M059J (cell line): ENCODE data around the gene TPP1. TPM values are rescaled to one million over a fixed set of nuclear protein-coding genes. Genes with fewer than 3 reads are reported as not detected.

Experiments
- DNase-seq: peaks from one replicate; pipeline ENCODE4 v3.0.0-alpha.2; 2012; ENCODE audit warnings: low read depth
- total RNA-seq: library from RNA; depleted of rRNA; stranded (reverse); fragments of >200 nt; shearing (Covaris generic); gene quantifications from 2 replicates; pipeline ENCODE4 v1.2.3, GENCODE V29; 2014; rRNA removed

Gene TPP1
- total RNA-seq, 1 experiment from 2014 or later = 94.6 TPM

- peak; percentile 11 for DNase-seq
Measured at GRCh38 chr11:6563121-6563619, 56.1 kb downstream of the TPP1 start.

Other genes with a start within 250 kb of the TPP1 start
- 105 and 124 TPM in 2 replicates for gene SMPD1, start 228.9 kb downstream of the TPP1 start, total RNA-seq
- gene APBB1, start 200.3 kb downstream of the TPP1 start, total RNA-seq = 16.5 and 24.4 TPM in 2 replicates
- gene HPX, start 178.4 kb downstream of the TPP1 start, total RNA-seq = not detected in 2 replicates
- 10.3 and 10.4 TPM in 2 replicates for gene TRIM3, start 145.5 kb downstream of the TPP1 start, total RNA-seq
- 66.8 and 84.0 TPM in 2 replicates for gene ARFIP2, start 138.1 kb downstream of the TPP1 start, total RNA-seq
- gene TIMM10B, start 137.9 kb downstream of the TPP1 start, total RNA-seq = 36.6 and 53.2 TPM in 2 replicates
- 1.3 and 1.4 TPM in 2 replicates for gene DNHD1, start 122.1 kb downstream of the TPP1 start, total RNA-seq
- 18.0 and 18.8 TPM in 2 replicates for gene RRP8, start 15.8 kb downstream of the TPP1 start, total RNA-seq
- 152 and 201 TPM in 2 replicates for gene ILK, start 15.6 kb downstream of the TPP1 start, total RNA-seq
- 108 and 133 TPM in 2 replicates for gene TAF10, start 7.2 kb downstream of the TPP1 start, total RNA-seq
- gene DCHS1, start 36.4 kb upstream of the TPP1 start, total RNA-seq = 4.6 and 8.8 TPM in 2 replicates
- 125 and 132 TPM in 2 replicates for gene MRPL17, start 63.9 kb upstream of the TPP1 start, total RNA-seq
- gene OR2AG2, start 152.6 kb upstream of the TPP1 start, total RNA-seq = not detected in 2 replicates
- not detected in 2 replicates for gene OR2AG1, start 163.6 kb upstream of the TPP1 start, total RNA-seq
- gene OR6A2, start 180.3 kb upstream of the TPP1 start, total RNA-seq = not detected in 2 replicates
- not detected in 2 replicates for gene OR10A5, start 226.3 kb upstream of the TPP1 start, total RNA-seq
- gene OR10A2, start 243.6 kb upstream of the TPP1 start, total RNA-seq = not detected in 2 replicates